NCI-H1092 (cell line): ENCODE measurements around the gene IRF4.

Source experiments
- DNase-seq: peaks from one replicate; lab custom pipeline; 2025; lab: John Stamatoyannopoulos, UW

The IRF4 gene

GRCh38 chr6:391559-392440, at the start of gene IRF4:
IRF4 (plus strand) TSS chr6:391752; CDS start chr6:393153, 1,401 bp downstream.
- DNase-seq: no peak

GRCh38 chr6:341914-342831, 49.4 kb upstream of the IRF4 start:
- DNase-seq: no peak

GRCh38 chr6:342832-343179, 48.7 kb upstream of the IRF4 start:
- no peak for DNase-seq

- no peak for DNase-seq
These were observed 48.2 kb upstream of the IRF4 start for GRCh38 chr6:343226-343935.

GRCh38 chr6:343960-344815, 47.4 kb upstream of the IRF4 start:
- no peak for DNase-seq

GRCh38 chr6:344816-345340, 46.7 kb upstream of the IRF4 start:
- no peak for DNase-seq

- DNase-seq: no peak
These were observed 45.7 kb upstream of the IRF4 start for GRCh38 chr6:345747-346385.

- no peak for DNase-seq
These were observed 45.0 kb upstream of the IRF4 start for GRCh38 chr6:346386-347030.

- DNase-seq: no peak
These were observed 44.3 kb upstream of the IRF4 start for GRCh38 chr6:347232-347631.

- no peak for DNase-seq
These were observed 43.3 kb upstream of the IRF4 start for GRCh38 chr6:347951-348859.

- DNase-seq: no peak
These were observed 42.6 kb upstream of the IRF4 start for GRCh38 chr6:348860-349396.

- no peak for DNase-seq
These were observed 42.0 kb upstream of the IRF4 start for GRCh38 chr6:349491-349921.

- DNase-seq: no peak
These were observed 41.2 kb upstream of the IRF4 start for GRCh38 chr6:350371-350770.

- no peak for DNase-seq
These were observed 40.3 kb upstream of the IRF4 start for GRCh38 chr6:351011-351866.

GRCh38 chr6:351867-352289, 39.7 kb upstream of the IRF4 start:
- DNase-seq: no peak

- no peak for DNase-seq
These were observed 39.1 kb upstream of the IRF4 start for GRCh38 chr6:352474-352873.

- no peak for DNase-seq
These were observed 38.6 kb upstream of the IRF4 start for GRCh38 chr6:352896-353470.
